NK-92 (cell line): ENCODE data around the gene ZNHIT2.
A peak's percentile ranks its signal among the peaks of the same experiment; 100 is the strongest.

Source experiments
- DNase-seq: peaks from one replicate; lab custom pipeline; 2025; ENCODE audit not compliant: unreplicated experiment; lab: John Stamatoyannopoulos, UW

The ZNHIT2 gene

GRCh38 chr11:65134240-65134951 is 16.9 kb upstream of the ZNHIT2 start, which contains the start of gene SYVN1:
SYVN1 (minus strand) TSS chr11:65134519; CDS start chr11:65133601, 918 bp downstream.
- DNase-seq = peak; percentile 34

- DNase-seq = no peak
These were observed 16.2 kb upstream of the ZNHIT2 start for GRCh38 chr11:65133724-65134123.

- DNase-seq = no peak
These were observed 15.6 kb upstream of the ZNHIT2 start for GRCh38 chr11:65132988-65133700.

- no peak for DNase-seq
These were observed 14.9 kb upstream of the ZNHIT2 start for GRCh38 chr11:65132238-65132987.

GRCh38 chr11:65131895-65132237 is 14.4 kb upstream of the ZNHIT2 start:
- no peak for DNase-seq

- DNase-seq = no peak
These were observed 13.9 kb upstream of the ZNHIT2 start for GRCh38 chr11:65131417-65131776.

GRCh38 chr11:65130631-65131416 is 13.3 kb upstream of the ZNHIT2 start:
- no peak for DNase-seq

- no peak for DNase-seq
These were observed 12.3 kb upstream of the ZNHIT2 start for GRCh38 chr11:65129649-65130441.

- DNase-seq = no peak
These were observed 11.0 kb upstream of the ZNHIT2 start for GRCh38 chr11:65128182-65129145.

- DNase-seq = no peak
These were observed 10.1 kb upstream of the ZNHIT2 start for GRCh38 chr11:65127473-65128181.

- DNase-seq = no peak
These were observed 9.2 kb upstream of the ZNHIT2 start for GRCh38 chr11:65126624-65127274.

- no peak for DNase-seq
These were observed 7.9 kb upstream of the ZNHIT2 start for GRCh38 chr11:65125197-65126056.

- DNase-seq = no peak
These were observed 7.1 kb upstream of the ZNHIT2 start for GRCh38 chr11:65124480-65125196.

GRCh38 chr11:65121865-65122696 is 4.6 kb upstream of the ZNHIT2 start, which contains the start of the genes FAU and MRPL49:
FAU (minus strand) TSS chr11:65122134; CDS start chr11:65121813, 321 bp downstream.
MRPL49 (plus strand) TSS chr11:65122321; CDS start chr11:65122347, 26 bp downstream.
- peak; percentile 89 for DNase-seq

- no peak for DNase-seq
These were observed 4.0 kb upstream of the ZNHIT2 start for GRCh38 chr11:65121447-65121864.
